Stimulated activated CD8-positive, alpha-beta memory T cell treated with anti-CD3 and anti-CD28 coated beads, Interleukin-4, amount 100 ng/mL, for 4 hours (primary cell): ENCODE measurements around the gene AHCY.
"Not testable (repeated sequence)": the region's sequence is repeated elsewhere in the genome, so short reads cannot be mapped to it uniquely, and the experiment has no call there.

Experiments used
- DNase-seq, 2 donors: peaks; one replicate each; pipeline ENCODE4 v3.0.0-alpha.2; 2020; ENCODE audit warnings: low read depth in 2 of 2, low spot score in 1 of 2

Gene AHCY

GRCh38 chr20:34298294-34298784, 4.8 kb downstream of the AHCY start:
- not testable (repeated sequence) for DNase-seq

GRCh38 chr20:34296468-34296867, 6.7 kb downstream of the AHCY start:
- DNase-seq = no peak

DNA sequence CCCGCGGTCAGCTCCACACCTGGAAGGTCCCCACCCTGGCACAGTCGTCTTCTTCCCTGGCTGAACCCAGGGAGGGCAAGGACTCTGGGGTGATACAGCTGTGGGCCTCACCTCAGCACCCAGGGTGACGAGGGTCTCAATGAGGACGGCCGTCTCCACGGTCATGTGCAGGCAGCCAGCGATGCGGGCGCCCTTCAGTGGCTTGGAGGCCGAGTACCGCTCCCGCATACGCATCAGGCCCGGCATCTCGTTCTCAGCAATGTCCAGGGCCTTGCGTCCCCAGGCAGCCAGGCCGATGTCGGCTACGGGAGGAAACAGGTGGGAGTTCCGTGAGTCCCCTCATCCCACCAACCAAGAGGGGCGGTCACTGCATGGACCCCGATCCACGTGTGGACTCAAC, 7.9 kb downstream of the AHCY start:
- no peak for DNase-seq

- no peak for DNase-seq
Measured at GRCh38 chr20:34294563-34294962, 8.6 kb downstream of the AHCY start.

DNA sequence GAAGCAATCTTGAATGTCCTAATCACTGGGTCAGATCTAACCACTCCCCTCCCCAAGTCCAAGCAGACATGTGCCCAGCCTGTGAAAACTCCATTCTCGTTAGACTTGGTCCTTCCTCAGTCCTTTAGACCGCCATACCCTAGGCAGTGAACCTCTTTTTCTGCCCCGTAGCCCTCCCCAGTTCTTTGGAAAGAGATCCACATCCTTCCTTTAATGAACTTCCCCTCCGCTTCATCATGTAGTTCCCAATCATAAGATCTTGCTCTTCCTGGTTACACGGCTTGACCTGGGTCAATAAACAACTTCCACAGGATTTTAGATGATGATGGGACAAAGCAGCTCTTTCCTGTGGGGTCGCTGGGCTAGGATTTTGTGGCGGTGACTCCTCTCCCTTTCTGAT, 9.6 kb downstream of the AHCY start:
- no peak for DNase-seq

DNA sequence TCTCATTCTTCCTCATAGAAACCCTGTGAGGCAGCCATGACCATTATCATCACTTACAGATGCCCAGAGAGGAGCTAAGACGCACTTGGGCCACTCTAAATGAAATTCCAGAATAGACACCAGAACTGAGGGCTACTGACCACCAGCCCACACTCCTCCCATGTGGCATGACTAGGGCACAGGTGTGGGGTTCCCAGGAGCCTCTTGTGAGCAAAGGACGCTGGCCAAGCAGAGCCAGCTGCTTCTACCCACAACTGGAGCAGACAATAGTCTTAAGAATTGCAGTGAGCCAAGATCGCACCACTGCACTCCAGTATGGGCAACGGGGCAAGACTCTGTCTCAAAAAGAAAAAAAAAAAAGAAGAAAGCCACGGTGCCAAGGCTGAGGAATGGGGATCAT, 10.0 kb downstream of the AHCY start:
- DNase-seq = no peak

- no peak for DNase-seq
Measured at GRCh38 chr20:34292496-34292895, 10.7 kb downstream of the AHCY start.

GRCh38 chr20:34290471-34290870, 12.7 kb downstream of the AHCY start:
- DNase-seq = no peak

DNA sequence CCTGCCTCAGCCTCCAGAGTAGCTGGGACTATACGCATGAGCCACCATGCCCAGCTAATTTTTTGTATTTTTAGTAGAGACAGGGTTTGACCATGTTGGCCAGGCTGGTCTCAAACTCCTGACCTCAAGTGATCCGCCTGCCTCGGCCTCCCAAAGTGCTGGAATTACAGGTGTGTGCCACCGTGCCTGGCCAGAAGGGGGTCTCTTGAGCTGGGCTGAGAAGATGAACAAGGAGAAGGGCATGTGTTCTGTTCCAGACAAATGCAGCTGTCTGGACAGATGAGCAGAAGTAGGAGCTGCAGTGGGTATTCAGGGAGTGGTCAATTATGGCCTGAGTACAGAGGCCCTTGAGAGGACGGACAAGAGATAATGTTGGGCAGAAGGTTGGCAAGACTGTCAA, 15.7 kb downstream of the AHCY start:
- not testable (repeated sequence) for DNase-seq

GRCh38 chr20:34285450-34285849, 17.7 kb downstream of the AHCY start:
- DNase-seq = no peak

GRCh38 chr20:34283844-34284243, 19.3 kb downstream of the AHCY start:
- no peak for DNase-seq

DNA sequence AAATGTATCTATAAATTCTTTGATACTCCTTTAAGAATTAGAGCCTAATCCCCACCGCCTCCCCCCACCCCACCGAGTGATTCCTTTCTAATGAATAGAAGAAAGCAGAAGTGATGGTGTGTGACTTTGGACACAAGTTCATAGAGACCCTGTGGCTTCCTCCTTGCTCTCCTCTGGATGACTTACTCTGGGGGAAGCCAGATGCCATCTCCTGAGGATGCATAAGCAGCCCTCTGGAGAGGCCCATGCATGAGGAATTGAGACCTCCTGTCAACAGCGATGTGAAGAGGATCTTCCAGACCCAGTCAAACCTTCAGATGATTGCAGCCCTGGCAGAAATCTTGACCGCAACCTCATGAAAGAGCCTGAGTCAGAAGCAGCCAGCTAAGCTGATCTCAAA, 21.1 kb downstream of the AHCY start:
- no peak for DNase-seq

GRCh38 chr20:34281177-34281576, 22.0 kb downstream of the AHCY start:
- no peak for DNase-seq

DNA sequence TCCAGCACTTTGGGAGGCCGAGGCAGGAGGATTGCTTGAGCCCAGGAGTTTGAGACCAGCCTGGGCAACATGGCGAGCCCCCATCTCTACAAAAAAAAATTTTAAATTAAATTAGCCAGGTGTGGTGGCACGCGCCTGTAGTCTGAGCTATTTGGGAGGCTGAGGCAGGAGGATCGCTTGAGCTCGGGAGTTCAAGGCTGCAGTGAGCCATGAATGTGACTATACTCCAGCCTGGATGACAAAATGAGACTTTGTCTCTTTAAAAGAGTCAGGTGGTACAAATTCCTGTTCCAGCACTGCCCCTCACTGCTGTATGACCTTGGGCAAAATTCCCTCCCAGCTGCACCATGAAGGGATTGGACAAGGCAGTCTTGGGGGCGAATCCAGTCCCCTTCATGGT, 28.5 kb downstream of the AHCY start:
- DNase-seq = no peak

DNA sequence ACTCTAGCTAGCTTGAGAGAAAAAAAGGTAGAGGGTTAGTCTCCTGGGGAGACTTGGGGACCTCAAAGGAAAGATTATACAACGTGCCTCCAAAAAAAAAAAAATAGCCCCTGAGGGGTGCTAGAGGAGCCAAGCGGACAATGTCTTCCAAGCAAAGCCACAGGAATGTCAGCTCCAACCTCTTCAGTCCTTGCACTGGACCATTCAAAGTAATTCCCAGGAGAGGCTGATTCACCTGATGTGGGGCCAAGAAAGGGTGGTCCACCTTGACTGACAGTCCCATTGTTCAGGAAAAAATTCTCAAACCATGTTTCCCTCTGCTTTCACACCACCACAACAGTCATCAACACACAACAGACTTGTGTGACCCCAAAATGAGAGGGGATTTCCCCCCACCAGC, 31.2 kb downstream of the AHCY start:
- no peak for DNase-seq

GRCh38 chr20:34269996-34270627, 33.0 kb downstream of the AHCY start:
- no peak for DNase-seq

DNA sequence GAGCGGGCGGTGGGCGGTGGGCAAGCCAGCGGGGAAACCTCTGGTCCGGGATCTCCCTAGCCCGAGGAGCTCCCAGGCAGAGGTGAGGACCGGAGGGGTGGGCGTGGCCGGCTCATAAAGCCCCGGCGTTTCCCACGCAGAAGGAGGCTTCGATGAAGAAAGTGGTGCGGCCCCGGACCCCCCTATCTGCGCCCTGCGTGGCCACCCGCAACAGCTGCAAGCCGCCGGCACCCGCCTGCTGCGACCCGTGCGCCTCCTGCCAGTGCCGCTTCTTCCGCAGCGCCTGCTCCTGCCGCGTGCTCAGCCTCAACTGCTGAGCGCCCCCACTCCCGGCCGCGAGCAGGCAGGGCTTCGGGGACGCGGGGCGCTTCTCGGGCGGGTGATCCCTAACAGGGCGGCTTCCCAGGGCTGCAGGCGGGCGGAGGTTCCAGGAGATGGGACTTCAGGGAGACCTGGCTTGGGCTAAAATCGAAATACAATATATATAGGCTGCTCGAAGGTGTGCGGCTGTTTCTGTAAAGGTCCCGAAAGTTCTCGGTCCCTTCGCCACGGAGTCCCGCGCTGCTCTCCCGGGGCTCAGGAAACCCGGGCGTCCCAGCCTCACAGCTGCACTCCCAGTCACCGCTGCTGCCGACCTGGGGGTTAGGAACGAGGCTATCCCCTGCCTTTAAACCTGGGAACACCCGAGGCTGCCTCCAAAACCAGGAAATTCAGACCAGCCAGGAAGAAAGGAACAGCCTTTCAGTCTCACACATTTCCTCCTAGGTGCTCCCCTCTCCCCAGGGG, 34.1 kb downstream of the AHCY start:
- DNase-seq = no peak

- DNase-seq = no peak
Measured at GRCh38 chr20:34268145-34268544, 35.0 kb downstream of the AHCY start.

DNA sequence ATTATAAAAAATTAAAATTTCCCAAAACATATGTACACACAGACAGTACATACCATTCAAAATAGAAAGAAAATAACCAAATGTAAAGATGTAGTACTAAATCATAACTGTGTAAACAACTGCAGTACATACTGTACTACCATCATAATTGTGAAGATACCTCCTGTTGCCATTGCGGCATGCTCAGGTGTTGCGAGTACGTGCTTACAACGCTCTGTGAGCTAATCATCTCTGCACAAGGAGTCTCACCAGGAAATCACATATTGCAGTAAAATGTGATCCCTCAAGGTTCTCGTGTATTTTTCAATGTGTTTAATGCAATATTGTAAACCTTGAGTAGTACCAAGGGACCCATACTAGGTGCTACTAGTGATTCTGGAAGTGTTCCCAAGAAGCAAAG, 39.0 kb downstream of the AHCY start:
- DNase-seq = no peak

- DNase-seq = not testable (repeated sequence)
Measured at GRCh38 chr20:34263468-34263867, 39.7 kb downstream of the AHCY start.

- no peak for DNase-seq
Measured at GRCh38 chr20:34262488-34263288, 40.5 kb downstream of the AHCY start.
